ENCODE data around the gene PFDN2. TPM values are rescaled to one million over a fixed set of nuclear protein-coding genes. Genes with fewer than 3 reads are reported as not detected.

Gene PFDN2
- total and polyA plus RNA-seq, 2 of the 8 experiments (the other 6 are each of a cell fraction or from before 2014, with no cell fraction given): 66.2 to 71.2 TPM

DNA sequence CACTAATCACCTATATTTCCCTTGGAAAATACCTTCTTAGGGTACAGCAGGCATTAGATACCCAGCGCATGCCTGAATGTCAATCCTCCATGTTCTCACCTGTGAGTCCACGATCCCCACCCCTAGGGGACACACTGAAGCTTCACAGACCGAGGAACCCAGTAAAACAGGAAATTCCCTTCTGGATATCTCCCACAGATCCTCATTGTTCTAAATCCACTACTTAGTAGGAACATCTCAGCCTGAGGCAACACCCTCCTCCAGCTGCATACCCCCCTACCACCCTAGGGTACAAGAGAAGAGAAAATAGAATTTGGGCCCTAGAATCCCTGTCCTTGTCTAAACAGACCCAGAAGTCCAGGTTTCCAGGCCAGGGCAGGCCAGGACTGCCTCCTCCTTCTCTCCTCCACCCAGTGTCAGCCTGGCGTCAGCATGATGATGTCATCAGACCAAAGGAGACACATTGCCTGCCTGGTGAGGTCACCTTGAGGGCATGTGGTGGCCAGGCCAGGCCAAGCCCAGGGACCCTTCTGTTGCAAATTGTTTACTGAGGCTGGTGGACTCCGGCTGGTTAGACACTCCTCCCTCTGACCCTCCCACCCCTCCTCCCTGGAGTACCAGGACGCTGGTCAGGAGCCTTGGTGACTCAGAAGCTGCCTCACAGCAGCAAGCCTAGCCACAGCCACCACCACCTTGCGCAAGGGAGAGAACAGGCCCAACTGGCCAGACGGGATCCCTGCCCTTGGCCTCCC is 34.7 kb downstream of the PFDN2 start:
- H3K9ac ChIP-seq (replicated peaks in 1 of 4; ENCODE audit: extremely low read depth in 1 of 4, low read depth in 3 of 4, low read length in 3 of 4): no peak overlapping the region
- no peak overlapping the region for H3K18ac ChIP-seq (ENCODE audit: extremely low read depth, low read length)
- no peaks in the 10 kb centered on the region for H3K9me3 ChIP-seq (ENCODE audit: insufficient read depth in 2 of 2, low read depth in 1 of 2, low read length in 1 of 2)
- no peak overlapping the region for H4K8ac ChIP-seq (ENCODE audit: extremely low read depth, insufficient read depth, low read length)
- no peak overlapping the region for H2BK5ac ChIP-seq (ENCODE audit: low read depth, low read length)
- no peaks in the 10 kb centered on the region for H3K27me3 ChIP-seq (replicated peaks in 1 of 4; ENCODE audit: control insufficient read depth in 3 of 4, extremely low read depth in 1 of 4, insufficient read depth in 3 of 4, low read length in 3 of 4)
- no peak overlapping the region for H2AFZ ChIP-seq (ENCODE audit: low read length)
- no peak overlapping the region for H2AK5ac ChIP-seq (ENCODE audit: low read depth, low read length)
- no peak overlapping the region for H2BK20ac ChIP-seq (ENCODE audit: low read length)
- no peak overlapping the region for H3K14ac ChIP-seq (ENCODE audit: insufficient read length)
- H3K56ac ChIP-seq (replicated peaks; ENCODE audit: insufficient read length, low read depth, low read length): no peak overlapping the region
- H2BK120ac ChIP-seq (replicated peaks; ENCODE audit: low read depth, low read length): no peak overlapping the region
- H3K23ac ChIP-seq (ENCODE audit: insufficient read length): no peak overlapping the region
- no peak overlapping the region for H4K5ac ChIP-seq (ENCODE audit: insufficient read length, low read depth, low read length)
- FAIRE-seq (no peak), DNase-seq (ENCODE audit: low read depth in 1 of 2, low spot score in 2 of 2) (no peak)
- H3K4ac ChIP-seq (replicated peaks; ENCODE audit: insufficient read length, low read depth, low read length): no peak overlapping the region
- H3K4me2 ChIP-seq (ENCODE audit: insufficient read depth in 1 of 2, low read depth in 2 of 2, low read length in 2 of 2): no peak overlapping the region
- no peak overlapping the region for H2BK12ac ChIP-seq (ENCODE audit: low read depth, low read length)
- ChIA-PET CTCF (ENCODE audit: partially characterized antibody) (interaction anchor here (1.0 to 17.8 kb wide), 5 partner anchors 11 to 55 kb away, joined by 3 to 282 read pairs (median 4); partner anchors contain the start of genes ARHGAP30 and KLHDC9), POLR2A (ENCODE audit: partially characterized antibody) (interaction anchor here (1.8 kb wide), 1 partner anchor 13 kb away, joined by 4 read pairs; the partner anchor contains the start of gene ARHGAP30)
- no peaks in the 10 kb centered on the region for H3K79me2 ChIP-seq (ENCODE audit: control insufficient read depth in 1 of 2, insufficient read depth in 2 of 2, low read length in 2 of 2)
- no peak overlapping the region for H2BK15ac ChIP-seq (ENCODE audit: low read length)
- H3K4me1 ChIP-seq (replicated peaks in 1 of 4; ENCODE audit: control insufficient read depth in 3 of 4, insufficient read depth in 4 of 4, low read length in 3 of 4): peaks cover 0 to 6% (median 0%) of the 10 kb centered on the region in 4 experiments; a peak in 4 of 7 replicates
- 90% methylated on average over 7 of the region's 8 CpGs; no CpG with 5 or more reads in 1 of the 2 experiments for WGBS, 2 experiments (ENCODE audit: extremely low coverage in 1 of 2, insufficient coverage in 1 of 2, insufficient read length in 1 of 2, insufficient replicate concordance in 2 of 2, low coverage in 1 of 2, low lambda C conversion rate in 2 of 2, missing lambda C conversion rate in 1 of 2)
- H3K27ac ChIP-seq (ENCODE audit: low read depth, low read length): no peak overlapping the region
- no peaks in the 10 kb centered on the region for H3K36me3 ChIP-seq (ENCODE audit: control insufficient read depth in 2 of 4, insufficient read depth in 4 of 4, low read length in 3 of 4)
- H3K79me1 ChIP-seq (ENCODE audit: low read depth, low read length): no peaks in the 10 kb centered on the region
- no peaks in the 10 kb centered on the region for H4K20me1 ChIP-seq (replicated peaks in 1 of 2; ENCODE audit: control insufficient read depth in 1 of 2, insufficient read depth in 2 of 2, low read length in 2 of 2)
- no peak overlapping the region for H4K91ac ChIP-seq (replicated peaks; ENCODE audit: insufficient read length, low read length)
- H3K23me2 ChIP-seq (ENCODE audit: low read depth, low read length): no peaks in the 10 kb centered on the region
- H3K4me3 ChIP-seq (ENCODE audit: extremely low read depth in 1 of 4, insufficient read depth in 2 of 4, low read depth in 3 of 4, low read length in 4 of 4): no peak overlapping the region
- TF ChIP-seq KDM1A (IDR thresholded peaks at IDR 0.05; ENCODE audit: borderline replicate concordance, low read length) (no peak), CREB1 (IDR thresholded peaks at IDR 0.05) (peak; percentile 46; the same call in 1 of the 2 replicates), SIN3A (conservative IDR thresholded peaks at IDR 0.05 in 1 of 2, IDR thresholded peaks at IDR 0.05 in 1 of 2; ENCODE audit: low read depth in 1 of 2, low read length in 2 of 2) (no peak), CEBPB (IDR thresholded peaks at IDR 0.05; ENCODE audit: low read depth, low read length) (0 out of 2 replicates have a peak, but pooled peaks have one; percentile 17)

Measured in H1 (cell line).